Activated naive CD8-positive, alpha-beta T cell (primary cell): ENCODE results near the gene RAE1.
A peak's percentile ranks its signal among the peaks of the same experiment; 100 is the strongest.

Experiments
- H3K27ac Mint-ChIP-seq: one replicate; pipeline ENCODE4 v1.8.0; 2021; ENCODE audit warnings: mixed read lengths
- H3K27me3 Mint-ChIP-seq: one replicate; pipeline ENCODE4 v1.8.0; 2021; ENCODE audit warnings: mixed read lengths
- H3K36me3 Mint-ChIP-seq: one replicate; pipeline ENCODE4 v1.8.0; 2021; ENCODE audit warnings: mixed read lengths
- H3K4me1 Mint-ChIP-seq: one replicate; pipeline ENCODE4 v1.8.0; 2021; ENCODE audit warnings: low read depth, mixed read lengths
- H3K4me3 Mint-ChIP-seq: one replicate; pipeline ENCODE4 v1.8.0; 2021; ENCODE audit warnings: mild to moderate bottlenecking, mixed read lengths
- H3K9me3 Mint-ChIP-seq: one replicate; pipeline ENCODE4 v1.8.0; 2021; ENCODE audit warnings: low read depth, mixed read lengths

The RAE1 gene, protein sequence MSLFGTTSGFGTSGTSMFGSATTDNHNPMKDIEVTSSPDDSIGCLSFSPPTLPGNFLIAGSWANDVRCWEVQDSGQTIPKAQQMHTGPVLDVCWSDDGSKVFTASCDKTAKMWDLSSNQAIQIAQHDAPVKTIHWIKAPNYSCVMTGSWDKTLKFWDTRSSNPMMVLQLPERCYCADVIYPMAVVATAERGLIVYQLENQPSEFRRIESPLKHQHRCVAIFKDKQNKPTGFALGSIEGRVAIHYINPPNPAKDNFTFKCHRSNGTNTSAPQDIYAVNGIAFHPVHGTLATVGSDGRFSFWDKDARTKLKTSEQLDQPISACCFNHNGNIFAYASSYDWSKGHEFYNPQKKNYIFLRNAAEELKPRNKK

DNA sequence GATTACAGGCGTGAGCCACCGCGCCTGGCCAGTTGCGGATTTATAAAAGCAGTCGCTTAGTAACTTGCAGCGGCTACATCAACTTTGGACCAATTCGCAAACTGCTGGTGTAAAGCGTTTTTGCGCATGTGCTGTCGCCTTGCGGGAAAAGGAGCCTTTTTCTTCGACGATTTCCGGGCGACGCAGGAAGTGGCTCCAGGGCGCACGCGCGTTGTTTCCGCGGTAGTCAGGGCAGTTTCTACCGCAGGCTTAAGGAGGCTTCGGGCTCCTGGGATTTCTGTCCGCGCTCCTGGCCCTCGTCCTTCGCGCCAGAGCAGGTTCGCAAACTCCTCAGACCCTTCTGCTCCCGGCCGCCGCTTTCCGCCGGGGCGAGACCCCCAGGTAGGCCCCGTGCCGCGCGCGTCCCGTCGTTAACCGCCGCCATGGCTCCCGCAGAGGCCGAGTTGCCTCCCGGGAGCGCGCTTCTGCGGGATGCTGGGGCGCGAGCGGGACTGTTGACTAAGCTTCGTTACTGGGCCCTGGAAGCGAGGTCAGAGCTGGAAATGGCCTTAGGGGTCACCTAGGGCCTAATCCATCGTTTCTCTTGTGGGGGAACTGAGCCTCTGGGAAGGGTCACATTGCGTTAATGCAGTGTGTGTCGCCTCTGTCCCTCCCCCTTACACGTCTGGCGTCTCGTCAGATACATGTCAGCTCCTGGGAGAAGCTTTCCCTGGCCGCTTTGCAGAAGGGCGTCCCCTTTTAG lies at the start of gene RAE1:
Gene RAE1, plus strand, starts transcription at position 214 of the 742 bp plus-strand sequence. CDS start 2,784 bp downstream, outside the sequence.
- no peaks in the 10 kb centered on the region for H3K9me3 Mint-ChIP-seq
- no peaks in the 10 kb centered on the region for H3K27me3 Mint-ChIP-seq
- H3K4me1 Mint-ChIP-seq, result peaks cover 32% of the 10 kb centered on the region
- H3K4me3 Mint-ChIP-seq, result peak within 1 kb of the TSS; percentile 95
- H3K36me3 Mint-ChIP-seq, result peaks cover 3% of the 10 kb centered on the region
- H3K27ac Mint-ChIP-seq, result peak within 1 kb of the TSS; percentile 82

DNA sequence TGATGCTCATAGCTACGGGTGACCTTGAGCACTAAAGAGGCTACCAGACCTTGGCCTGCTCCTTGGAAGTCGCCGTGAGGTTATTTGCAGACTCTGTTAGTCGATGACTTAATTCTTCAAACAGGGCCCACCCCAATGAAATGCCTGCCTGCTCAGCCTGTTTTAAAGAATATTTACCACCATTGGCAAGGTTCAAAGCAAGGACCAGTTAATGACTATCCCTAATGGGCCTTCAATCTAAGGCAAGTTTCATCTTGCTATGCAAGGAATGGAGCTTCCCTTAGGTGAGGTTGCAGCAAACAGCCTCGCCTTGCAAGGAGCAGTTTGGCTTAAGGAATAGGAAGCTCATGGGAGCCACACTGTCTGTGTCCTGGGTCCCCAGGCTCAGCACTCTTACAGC lies 44.3 kb upstream of the RAE1 start:
- Mint-ChIP-seq H3K4me3 (no peak overlapping the region), H3K27ac (no peak overlapping the region), H3K27me3 (peaks cover 6% of the 10 kb centered on the region)

DNA sequence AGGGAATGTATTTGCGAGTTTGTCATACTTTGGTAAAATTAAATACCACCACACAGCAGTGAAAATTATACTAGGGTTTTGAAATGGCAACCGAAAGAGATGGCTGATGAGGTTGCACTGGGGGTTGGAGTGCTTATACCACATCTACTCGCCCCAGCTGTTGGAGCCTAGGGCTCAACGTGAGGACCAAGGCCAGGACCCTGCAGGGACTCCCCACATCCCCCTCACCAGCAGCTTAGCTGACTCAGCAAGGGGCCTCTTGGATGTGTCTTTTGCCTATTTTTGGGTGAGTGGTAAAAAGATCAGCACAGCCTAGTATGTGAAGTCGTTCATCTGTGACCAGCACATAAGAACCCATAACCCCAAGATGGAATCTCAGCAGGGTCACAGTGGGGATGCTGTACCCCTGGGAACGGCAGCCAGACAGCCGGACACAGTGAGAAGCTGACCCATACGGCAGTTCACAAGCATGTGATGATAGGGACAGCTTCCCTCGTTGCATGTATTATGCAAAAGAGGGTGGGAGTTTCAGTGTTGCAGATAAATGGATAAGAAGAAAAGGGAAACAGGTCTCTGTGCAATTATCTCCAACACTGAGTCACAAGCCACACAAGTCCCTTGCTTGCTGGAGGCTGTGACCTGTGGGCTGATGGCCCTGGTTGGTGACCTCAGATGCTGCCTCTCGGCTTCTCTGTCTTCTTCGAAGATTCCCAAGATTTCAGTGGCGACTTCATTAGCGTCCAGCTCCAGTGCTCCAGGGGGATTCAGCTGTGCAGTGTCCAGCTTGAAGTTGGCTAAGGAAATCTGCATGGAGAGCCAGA lies 42.4 kb upstream of the RAE1 start:
- H3K4me3 Mint-ChIP-seq, result no peak overlapping the region
- H3K9me3 Mint-ChIP-seq, result no peaks in the 10 kb centered on the region
- H3K36me3 Mint-ChIP-seq, result no peaks in the 10 kb centered on the region

More for the DNA sequence above, 44.3 kb upstream of the RAE1 start:
- H3K4me1 Mint-ChIP-seq, result no peaks in the 10 kb centered on the region
- no peaks in the 10 kb centered on the region for H3K9me3 Mint-ChIP-seq
- H3K36me3 Mint-ChIP-seq, result no peaks in the 10 kb centered on the region

DNA sequence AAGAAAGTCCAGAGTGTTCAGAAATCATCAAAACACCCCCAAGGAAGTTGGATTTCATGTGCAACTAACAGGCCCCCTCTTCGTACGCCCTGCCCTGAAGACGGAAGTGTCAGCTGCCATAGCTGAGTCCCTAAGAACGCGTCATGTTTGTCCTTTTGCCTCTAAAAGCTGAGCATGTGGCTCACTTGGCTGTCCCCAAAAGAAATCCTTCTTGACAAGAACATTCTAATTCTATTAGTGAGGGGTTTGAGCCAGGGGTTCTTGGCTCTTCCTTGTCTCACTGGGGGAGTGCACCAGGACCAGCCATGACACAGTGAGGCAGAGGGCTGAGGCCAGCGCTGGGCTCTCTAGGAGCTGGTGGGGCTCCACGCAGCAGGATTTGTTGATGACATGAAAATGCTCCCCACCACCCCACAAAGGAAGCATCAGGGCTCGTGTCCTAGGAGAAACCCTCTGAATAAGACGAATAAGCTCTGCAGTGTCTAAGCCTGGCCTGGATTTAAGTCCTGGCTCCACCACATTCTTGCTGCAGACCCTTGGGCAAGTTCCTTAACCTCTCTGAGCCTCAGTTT lies 41.4 kb upstream of the RAE1 start:
- Mint-ChIP-seq H3K27ac (no peak overlapping the region), H3K36me3 (no peaks in the 10 kb centered on the region), H3K9me3 (no peaks in the 10 kb centered on the region), H3K4me1 (no peaks in the 10 kb centered on the region), H3K27me3 (peaks cover 2% of the 10 kb centered on the region), H3K4me3 (no peak overlapping the region)

More for the DNA sequence above, 42.4 kb upstream of the RAE1 start:
- Mint-ChIP-seq H3K27me3 (peaks cover 2% of the 10 kb centered on the region), H3K27ac (no peak overlapping the region), H3K4me1 (no peaks in the 10 kb centered on the region)

DNA sequence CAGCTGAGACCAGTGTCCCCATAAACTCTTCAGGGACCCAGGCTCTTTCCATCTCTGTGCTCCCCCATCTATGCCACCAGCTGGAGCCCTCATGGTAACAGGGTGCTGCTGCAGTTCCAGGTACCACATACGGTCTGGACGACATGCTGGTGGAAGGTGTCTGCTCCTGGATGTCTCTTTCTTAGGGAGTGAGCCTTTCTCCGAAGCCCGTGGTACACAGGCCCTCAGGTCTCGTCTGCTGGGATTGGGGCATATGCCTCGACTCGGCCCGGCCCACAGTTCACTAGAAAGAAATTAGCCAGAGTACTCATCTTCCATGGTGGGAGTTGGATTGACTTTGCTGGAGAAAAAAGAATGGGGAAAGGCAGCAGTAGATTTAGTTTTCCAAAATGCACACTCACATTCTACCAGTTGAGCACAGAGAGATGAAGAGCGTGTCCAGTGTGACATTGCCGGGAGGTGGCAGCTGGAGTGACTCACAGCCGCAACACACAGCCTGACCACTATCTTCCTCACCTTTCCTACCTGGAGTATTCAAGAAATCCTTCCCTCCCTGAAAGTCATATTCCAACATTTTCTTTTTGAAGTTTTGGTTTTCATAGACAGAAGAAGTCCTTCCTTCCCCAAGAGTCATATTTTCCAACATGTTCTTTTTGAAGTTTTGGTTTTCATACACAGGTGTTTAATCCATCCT lies 40.1 kb upstream of the RAE1 start:
- H3K27ac Mint-ChIP-seq, result no peak overlapping the region
- H3K4me1 Mint-ChIP-seq, result no peaks in the 10 kb centered on the region
- H3K27me3 Mint-ChIP-seq, result peaks cover 2% of the 10 kb centered on the region
- no peaks in the 10 kb centered on the region for H3K9me3 Mint-ChIP-seq
- H3K4me3 Mint-ChIP-seq, result no peak overlapping the region
- H3K36me3 Mint-ChIP-seq, result no peaks in the 10 kb centered on the region

DNA sequence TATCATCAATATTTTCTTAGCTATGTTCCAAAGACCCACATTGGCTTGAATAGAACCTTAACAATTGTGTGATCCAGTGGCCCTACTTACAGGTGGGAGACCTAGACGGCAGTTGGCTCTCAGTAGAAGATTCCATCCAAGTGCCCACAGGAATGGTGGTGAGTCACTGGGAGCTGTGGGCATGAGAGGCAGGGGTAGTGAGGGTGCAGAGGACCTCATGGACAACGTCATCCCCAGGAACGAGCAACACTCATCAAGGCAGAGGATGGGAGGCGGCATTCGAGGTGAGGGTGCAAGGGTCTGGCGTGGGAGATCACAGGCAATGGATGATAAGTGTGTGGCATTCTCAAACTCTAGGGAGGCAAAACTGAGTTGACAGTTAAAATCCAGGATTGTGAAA lies 38.9 kb upstream of the RAE1 start:
- H3K27me3 Mint-ChIP-seq, result peaks cover 2% of the 10 kb centered on the region
- H3K4me1 Mint-ChIP-seq, result no peaks in the 10 kb centered on the region
- no peak overlapping the region for H3K4me3 Mint-ChIP-seq
- H3K27ac Mint-ChIP-seq, result no peak overlapping the region
- no peaks in the 10 kb centered on the region for H3K36me3 Mint-ChIP-seq
- no peaks in the 10 kb centered on the region for H3K9me3 Mint-ChIP-seq

DNA sequence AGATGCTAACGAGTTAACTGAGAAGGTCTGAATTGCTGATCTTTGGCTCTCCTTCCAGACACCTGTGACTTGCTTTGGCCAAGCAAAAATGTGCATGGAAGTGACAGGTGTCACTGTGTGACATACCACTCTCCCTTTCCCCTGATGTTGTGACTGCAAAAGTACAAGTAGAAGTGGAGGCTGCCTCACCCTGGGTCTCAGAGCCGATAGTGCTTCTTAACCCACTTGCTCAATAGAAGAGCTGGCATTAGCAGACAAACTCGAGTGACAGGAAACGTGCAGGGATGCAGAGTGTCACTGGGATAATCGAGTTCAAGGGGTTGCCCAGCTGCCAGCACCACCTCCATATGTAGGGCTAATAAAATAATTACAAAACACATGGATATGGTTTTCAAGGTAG lies 37.8 kb upstream of the RAE1 start:
- Mint-ChIP-seq H3K4me1 (no peaks in the 10 kb centered on the region), H3K27me3 (peaks cover 2% of the 10 kb centered on the region), H3K36me3 (no peaks in the 10 kb centered on the region), H3K4me3 (no peak overlapping the region), H3K9me3 (no peaks in the 10 kb centered on the region), H3K27ac (no peak overlapping the region)

DNA sequence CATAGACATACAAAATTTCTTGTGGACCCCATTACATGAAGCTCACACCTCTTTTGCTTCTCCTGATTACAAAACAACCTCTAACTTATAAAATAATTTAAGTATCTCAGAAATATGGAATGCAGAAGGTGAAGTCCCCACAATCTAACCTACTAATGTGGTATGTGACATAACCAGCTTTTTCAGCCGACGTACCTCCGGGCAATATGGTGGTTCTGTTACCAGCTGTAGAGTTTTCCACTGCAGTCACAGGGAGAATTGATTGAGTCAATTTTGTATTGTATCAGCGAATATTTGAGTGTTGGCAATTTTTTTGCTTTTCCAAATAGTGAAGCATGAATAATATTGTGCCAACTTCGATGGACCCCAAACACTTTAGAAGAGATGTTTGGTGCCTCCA lies 37.1 kb upstream of the RAE1 start:
- H3K4me3 Mint-ChIP-seq, result no peak overlapping the region
- H3K9me3 Mint-ChIP-seq, result no peaks in the 10 kb centered on the region
- no peak overlapping the region for H3K27ac Mint-ChIP-seq
- peaks cover 5% of the 10 kb centered on the region for H3K27me3 Mint-ChIP-seq
- H3K36me3 Mint-ChIP-seq, result no peaks in the 10 kb centered on the region
- H3K4me1 Mint-ChIP-seq, result no peaks in the 10 kb centered on the region

DNA sequence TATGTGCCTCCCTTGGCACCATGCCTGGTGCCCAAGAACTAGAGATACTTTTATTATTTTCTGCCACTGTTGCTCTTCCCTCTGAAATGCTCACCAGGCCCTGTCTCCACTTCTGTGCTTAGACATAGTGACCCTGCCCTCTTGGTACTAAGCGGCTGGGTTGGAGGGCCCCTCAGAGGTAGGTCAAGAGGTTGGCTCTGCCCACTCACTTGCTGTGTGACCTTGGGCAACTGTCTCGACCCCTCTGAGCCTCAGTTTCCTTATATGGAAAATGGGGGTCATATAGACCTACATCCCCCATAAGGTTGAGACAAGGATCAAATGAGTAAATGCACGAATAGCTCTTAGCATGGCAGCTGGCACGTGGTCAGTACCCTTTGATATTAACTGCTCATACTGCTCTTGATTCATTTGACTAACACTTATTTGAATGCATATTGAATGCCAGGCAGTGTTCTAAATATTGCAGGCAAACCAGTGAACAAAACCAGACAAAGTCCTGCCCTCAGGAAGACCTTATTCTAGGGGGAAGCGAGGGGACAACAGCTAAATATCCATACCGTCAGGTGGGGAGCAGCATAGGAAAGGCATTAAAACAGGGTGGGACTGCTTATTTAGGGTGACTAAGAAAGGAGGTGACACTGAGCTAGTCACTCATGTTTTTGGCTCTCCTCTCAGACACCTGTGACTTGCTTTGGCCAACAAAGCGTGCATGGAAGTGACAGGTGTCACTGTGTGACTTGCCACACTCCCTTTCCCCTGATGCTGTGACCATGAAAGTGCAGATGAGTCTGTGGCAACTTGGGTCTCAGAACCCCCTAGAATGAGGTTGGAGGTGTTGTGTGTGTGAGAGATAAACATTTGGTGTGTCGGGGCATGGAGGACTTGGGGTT lies 35.7 kb upstream of the RAE1 start:
- Mint-ChIP-seq H3K9me3 (no peaks in the 10 kb centered on the region), H3K36me3 (no peaks in the 10 kb centered on the region), H3K27me3 (peaks cover 12% of the 10 kb centered on the region), H3K4me1 (no peaks in the 10 kb centered on the region), H3K27ac (no peak overlapping the region), H3K4me3 (no peak overlapping the region)

DNA sequence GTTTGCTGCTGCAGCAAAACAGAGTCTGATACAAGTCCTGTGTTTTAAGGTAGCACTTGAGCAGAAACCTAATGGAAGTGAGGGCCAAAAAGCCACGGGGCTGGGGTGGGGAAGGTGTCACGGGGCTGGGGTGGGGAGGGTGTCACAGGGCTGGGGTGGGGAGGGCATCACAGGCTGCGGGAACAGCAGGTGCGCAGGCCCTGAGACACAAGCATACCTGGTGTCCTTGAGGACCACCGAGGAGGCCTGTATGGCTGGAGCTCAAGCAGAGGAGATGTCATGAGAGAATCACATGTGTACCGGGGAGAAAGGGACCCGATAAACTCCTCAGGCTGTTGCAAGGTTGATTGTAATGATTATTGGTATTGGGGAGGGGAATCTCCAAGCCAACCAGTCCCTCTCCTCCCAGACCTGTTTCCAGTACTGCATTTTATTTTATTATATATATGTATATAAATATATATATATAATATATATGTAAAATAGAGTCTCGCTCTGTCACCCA lies 35.0 kb upstream of the RAE1 start:
- Mint-ChIP-seq H3K27ac (no peak overlapping the region), H3K9me3 (no peaks in the 10 kb centered on the region), H3K4me3 (no peak overlapping the region), H3K4me1 (no peaks in the 10 kb centered on the region), H3K27me3 (peaks cover 15% of the 10 kb centered on the region), H3K36me3 (no peaks in the 10 kb centered on the region)

DNA sequence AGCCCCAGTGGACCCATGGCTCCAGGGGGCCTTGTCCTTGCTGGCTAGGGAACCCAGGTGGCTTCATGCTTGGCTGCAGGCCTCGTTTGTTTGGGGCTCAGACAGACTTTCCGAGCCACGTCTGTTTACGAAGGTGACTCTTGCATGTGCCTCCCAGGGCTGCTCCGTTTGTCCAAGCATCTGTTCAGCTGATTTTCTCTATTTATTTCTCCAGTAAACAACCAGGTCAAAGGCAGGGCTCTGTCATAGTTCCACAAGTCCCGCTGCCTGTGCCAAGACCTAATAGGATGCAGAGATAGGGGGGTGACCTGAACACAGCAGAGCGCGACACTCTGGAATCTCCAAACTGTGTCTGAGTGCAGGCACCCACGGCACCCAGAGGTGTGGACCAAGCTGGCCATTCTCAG lies 34.3 kb upstream of the RAE1 start:
- Mint-ChIP-seq H3K4me1 (no peaks in the 10 kb centered on the region), H3K4me3 (no peak overlapping the region), H3K27ac (no peak overlapping the region), H3K36me3 (no peaks in the 10 kb centered on the region), H3K9me3 (no peaks in the 10 kb centered on the region), H3K27me3 (peaks cover 22% of the 10 kb centered on the region)

DNA sequence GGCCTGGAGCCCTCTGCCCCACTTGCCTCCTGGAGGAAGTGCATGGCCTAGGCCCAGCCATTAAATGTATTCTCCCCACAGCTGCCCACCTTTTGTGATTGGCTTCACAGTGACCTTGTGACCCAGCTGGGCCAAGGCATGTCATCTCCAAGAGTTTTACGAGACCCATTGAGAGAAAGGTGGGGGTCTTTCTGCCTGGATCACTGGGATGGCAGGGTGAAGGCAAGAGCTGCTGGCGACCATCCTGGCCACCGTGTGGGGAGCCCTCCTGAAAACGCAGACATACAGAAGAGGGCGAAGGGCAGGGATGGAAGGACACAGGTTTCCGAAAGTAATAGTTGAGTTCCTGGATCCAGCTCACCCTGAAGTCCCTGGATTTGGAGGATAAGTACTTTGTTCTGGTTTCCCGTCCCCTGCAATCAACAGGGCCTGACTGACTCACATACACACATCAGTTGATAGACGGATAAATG lies 33.7 kb upstream of the RAE1 start:
- Mint-ChIP-seq H3K27me3 (peaks cover 25% of the 10 kb centered on the region), H3K36me3 (no peaks in the 10 kb centered on the region), H3K9me3 (no peaks in the 10 kb centered on the region), H3K4me3 (no peak overlapping the region), H3K27ac (no peak overlapping the region), H3K4me1 (no peaks in the 10 kb centered on the region)

DNA sequence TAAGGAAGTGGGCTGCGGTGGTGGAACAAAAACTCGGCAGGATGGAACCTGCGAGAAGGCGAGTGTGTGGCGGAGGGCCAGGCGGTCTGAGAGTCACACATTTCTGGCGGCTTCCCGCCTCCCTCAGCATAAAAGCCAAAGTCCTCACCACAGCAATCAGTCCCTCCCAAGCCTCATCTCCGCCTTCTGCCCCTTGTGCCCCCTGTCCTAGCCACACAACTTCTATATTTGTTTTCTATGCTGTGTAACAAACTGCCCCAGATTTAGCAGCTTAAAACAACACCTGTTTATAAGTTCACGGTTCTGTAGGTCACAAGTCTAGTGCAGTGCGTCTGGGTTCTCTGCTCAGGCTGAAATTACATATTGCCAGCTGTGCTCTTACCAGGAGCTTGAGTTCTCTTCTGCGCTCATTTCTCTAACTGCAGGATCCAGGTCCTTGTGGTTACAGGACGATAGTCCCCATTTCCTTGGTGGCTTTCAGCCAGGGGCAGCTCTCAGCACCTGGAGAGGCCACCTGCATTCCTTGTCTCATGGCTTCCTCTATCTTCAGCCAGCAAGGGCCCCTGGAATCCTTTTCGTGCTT lies 33.2 kb upstream of the RAE1 start:
- H3K4me3 Mint-ChIP-seq, result no peak overlapping the region
- no peak overlapping the region for H3K27ac Mint-ChIP-seq
- H3K9me3 Mint-ChIP-seq, result no peaks in the 10 kb centered on the region
- H3K27me3 Mint-ChIP-seq, result peaks cover 30% of the 10 kb centered on the region
- no peaks in the 10 kb centered on the region for H3K4me1 Mint-ChIP-seq
- H3K36me3 Mint-ChIP-seq, result no peaks in the 10 kb centered on the region
